ENCODE measurements around the gene MRPS6.

Gene MRPS6

GRCh38 chr21:34174470-34174869, 101.1 kb downstream of the MRPS6 start:
- H3K27me3 ChIP-seq, result no peaks in the 10 kb centered on the region
- H3K9me3 ChIP-seq, result no peaks in the 10 kb centered on the region
- TF ChIP-seq, protein P1, sequence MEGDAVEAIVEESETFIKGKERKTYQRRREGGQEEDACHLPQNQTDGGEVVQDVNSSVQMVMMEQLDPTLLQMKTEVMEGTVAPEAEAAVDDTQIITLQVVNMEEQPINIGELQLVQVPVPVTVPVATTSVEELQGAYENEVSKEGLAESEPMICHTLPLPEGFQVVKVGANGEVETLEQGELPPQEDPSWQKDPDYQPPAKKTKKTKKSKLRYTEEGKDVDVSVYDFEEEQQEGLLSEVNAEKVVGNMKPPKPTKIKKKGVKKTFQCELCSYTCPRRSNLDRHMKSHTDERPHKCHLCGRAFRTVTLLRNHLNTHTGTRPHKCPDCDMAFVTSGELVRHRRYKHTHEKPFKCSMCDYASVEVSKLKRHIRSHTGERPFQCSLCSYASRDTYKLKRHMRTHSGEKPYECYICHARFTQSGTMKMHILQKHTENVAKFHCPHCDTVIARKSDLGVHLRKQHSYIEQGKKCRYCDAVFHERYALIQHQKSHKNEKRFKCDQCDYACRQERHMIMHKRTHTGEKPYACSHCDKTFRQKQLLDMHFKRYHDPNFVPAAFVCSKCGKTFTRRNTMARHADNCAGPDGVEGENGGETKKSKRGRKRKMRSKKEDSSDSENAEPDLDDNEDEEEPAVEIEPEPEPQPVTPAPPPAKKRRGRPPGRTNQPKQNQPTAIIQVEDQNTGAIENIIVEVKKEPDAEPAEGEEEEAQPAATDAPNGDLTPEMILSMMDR (IDR thresholded peaks at IDR 0.05), result no peak
- no peak overlapping the region for H3K27ac ChIP-seq
- no peak overlapping the region for H3K4me3 ChIP-seq (ENCODE audit: low read depth in 1 of 2, low read length in 1 of 2)
- no peaks in the 10 kb centered on the region for H3K4me1 ChIP-seq (ENCODE audit: control insufficient read depth in 1 of 2, insufficient read depth in 1 of 2, low read depth in 1 of 2, low read length in 1 of 2)
- no peaks in the 10 kb centered on the region for H3K36me3 ChIP-seq

- Histone ChIP-seq H3K27me3 (no peaks in the 10 kb centered on the region), H3K36me3 (no peaks in the 10 kb centered on the region), H3K4me3 (ENCODE audit: low read depth in 1 of 2, low read length in 1 of 2) (no peak overlapping the region), H3K27ac (no peak overlapping the region), H3K4me1 (ENCODE audit: control insufficient read depth in 1 of 2, insufficient read depth in 1 of 2, low read depth in 1 of 2, low read length in 1 of 2) (no peaks in the 10 kb centered on the region), H3K9me3 (no peaks in the 10 kb centered on the region)
- TF ChIP-seq, protein P1 (IDR thresholded peaks at IDR 0.05), result no peak
Measured at GRCh38 chr21:34176448-34176847, 103.1 kb downstream of the MRPS6 start.

DNA sequence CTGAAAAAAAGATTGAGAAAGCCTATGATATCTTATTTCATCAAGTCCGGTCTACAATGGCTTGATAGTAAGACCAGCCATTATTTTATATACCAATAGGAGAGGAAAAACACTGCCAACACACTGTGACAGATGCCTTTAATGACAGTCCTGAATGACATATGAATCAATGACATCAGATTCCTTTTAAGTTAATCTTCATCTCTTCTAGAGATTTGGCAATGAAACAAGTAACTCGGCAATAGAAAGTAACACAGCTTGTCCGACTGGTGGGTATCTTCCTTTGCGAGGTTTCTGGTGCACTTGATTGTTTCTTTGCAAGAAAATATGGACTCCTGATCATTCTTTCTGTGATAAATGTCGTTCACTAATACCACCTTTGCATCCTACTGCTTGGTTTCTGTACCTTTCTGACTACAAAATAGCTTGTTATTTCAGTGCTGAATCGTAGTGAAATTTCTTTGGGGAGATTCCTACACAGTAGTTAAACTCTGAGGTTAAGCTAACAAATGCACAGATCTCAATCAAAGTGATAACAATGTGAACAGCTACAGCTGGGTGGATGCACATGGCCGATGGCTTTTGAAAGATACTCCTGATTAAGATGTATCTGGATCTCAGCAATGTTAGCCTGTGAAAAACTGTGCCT, 104.7 kb downstream of the MRPS6 start:
- Histone ChIP-seq H3K36me3 (no peaks in the 10 kb centered on the region), H3K27ac (no peak overlapping the region), H3K9me3 (no peaks in the 10 kb centered on the region), H3K4me3 (ENCODE audit: low read depth in 1 of 2, low read length in 1 of 2) (no peak overlapping the region), H3K4me1 (ENCODE audit: control insufficient read depth in 1 of 2, insufficient read depth in 1 of 2, low read depth in 1 of 2, low read length in 1 of 2) (peaks cover 5 to 7% of the 10 kb centered on the region in 2 experiments), H3K27me3 (no peaks in the 10 kb centered on the region)
- TF ChIP-seq, protein P1 (IDR thresholded peaks at IDR 0.05), result no peak

DNA sequence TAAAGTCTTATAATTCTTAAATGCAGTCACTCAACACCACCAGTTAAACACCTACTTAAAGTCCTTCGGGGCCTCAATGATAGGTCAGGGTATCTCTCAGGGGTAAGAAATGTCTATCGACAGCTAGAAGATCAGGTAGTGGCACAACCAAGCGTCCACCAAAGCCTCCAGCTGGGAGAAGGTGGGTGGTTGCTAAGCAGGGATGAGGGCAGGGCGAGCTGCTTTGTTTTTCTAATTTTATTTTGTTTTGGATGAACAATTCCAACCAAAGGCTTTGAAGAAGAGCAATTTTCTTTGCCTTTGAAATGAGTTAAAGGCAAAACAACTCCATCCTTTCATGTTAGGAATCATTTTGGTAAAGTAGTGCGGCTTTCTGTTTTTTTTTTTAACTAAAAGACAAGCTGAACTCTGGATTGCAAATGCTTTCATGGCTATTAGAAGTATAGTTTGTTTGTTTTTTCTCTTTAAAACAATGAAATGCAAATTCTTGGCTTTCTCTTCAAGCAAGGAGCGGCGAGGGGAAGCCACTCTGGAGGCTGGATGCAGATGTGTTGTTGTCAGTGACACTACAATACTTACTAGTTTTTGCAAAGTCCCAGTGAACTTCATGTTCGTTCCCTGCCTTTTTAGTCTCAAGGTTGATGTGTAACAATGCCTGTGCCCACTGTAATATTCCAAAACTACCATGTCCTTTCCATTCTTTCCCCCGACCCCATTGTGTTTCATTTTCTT, 106.0 kb downstream of the MRPS6 start:
- Histone ChIP-seq H3K27ac (no peak overlapping the region), H3K4me3 (ENCODE audit: low read depth in 1 of 2, low read length in 1 of 2) (no peak overlapping the region), H3K4me1 (ENCODE audit: control insufficient read depth in 1 of 2, insufficient read depth in 1 of 2, low read depth in 1 of 2, low read length in 1 of 2) (peaks cover 5 to 7% of the 10 kb centered on the region in 2 experiments), H3K27me3 (no peaks in the 10 kb centered on the region), H3K36me3 (no peaks in the 10 kb centered on the region), H3K9me3 (no peaks in the 10 kb centered on the region)
- TF ChIP-seq, protein P1 (IDR thresholded peaks at IDR 0.05), result no peak

DNA sequence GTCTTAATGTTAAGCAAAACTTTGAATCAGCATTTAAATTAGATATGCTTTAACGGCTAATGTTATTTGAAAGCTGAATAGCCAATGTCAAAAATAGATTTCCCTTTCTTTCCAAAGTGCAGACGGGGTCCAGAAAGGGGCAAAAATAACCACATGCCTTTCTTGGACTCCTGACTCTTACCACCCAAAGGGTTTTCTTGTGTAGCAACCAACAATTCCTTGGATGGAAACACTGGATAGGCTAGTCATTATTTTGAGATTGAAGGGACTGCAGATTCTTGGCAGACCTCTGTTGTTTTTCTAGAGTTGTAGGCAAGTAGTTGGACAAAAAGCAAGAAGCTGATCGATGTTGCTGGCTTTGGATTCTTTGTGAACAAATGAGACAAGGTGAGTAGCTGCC, 107.0 kb downstream of the MRPS6 start:
- TF ChIP-seq, protein P1 (IDR thresholded peaks at IDR 0.05), result no peak
- no peak overlapping the region for H3K4me3 ChIP-seq (ENCODE audit: low read depth in 1 of 2, low read length in 1 of 2)
- H3K36me3 ChIP-seq, result no peaks in the 10 kb centered on the region
- H3K4me1 ChIP-seq (ENCODE audit: control insufficient read depth in 1 of 2, insufficient read depth in 1 of 2, low read depth in 1 of 2, low read length in 1 of 2), result peaks cover 5 to 7% of the 10 kb centered on the region in 2 experiments
- H3K27me3 ChIP-seq, result no peaks in the 10 kb centered on the region
- H3K27ac ChIP-seq, result no peak overlapping the region
- no peaks in the 10 kb centered on the region for H3K9me3 ChIP-seq

Data from neutrophil (primary cell).